GM21723 (cell line): ENCODE measurements around the gene KLHL36.
A peak's percentile ranks its signal among the peaks of the same experiment; 100 is the strongest.
"Not testable (repeated sequence)": the region's sequence is repeated elsewhere in the genome, so short reads cannot be mapped to it uniquely, and the experiment has no call there.

ENCODE experiments used
- ATAC-seq: cut with Tn5 transposase; IDR thresholded peaks from one replicate; pipeline ENCODE4 v1.9.1; 2021; ENCODE audit warnings: mild to moderate bottlenecking, moderate library complexity; ENCODE audit not compliant: unreplicated experiment

The KLHL36 gene

GRCh38 chr16:84690088-84690819 lies 41.9 kb downstream of the KLHL36 start:
- no peak for ATAC-seq

- ATAC-seq = no peak
These were observed 44.3 kb downstream of the KLHL36 start for GRCh38 chr16:84692451-84693214.

GRCh38 chr16:84693869-84694268 lies 45.6 kb downstream of the KLHL36 start:
- ATAC-seq = not testable (repeated sequence)

DNA sequence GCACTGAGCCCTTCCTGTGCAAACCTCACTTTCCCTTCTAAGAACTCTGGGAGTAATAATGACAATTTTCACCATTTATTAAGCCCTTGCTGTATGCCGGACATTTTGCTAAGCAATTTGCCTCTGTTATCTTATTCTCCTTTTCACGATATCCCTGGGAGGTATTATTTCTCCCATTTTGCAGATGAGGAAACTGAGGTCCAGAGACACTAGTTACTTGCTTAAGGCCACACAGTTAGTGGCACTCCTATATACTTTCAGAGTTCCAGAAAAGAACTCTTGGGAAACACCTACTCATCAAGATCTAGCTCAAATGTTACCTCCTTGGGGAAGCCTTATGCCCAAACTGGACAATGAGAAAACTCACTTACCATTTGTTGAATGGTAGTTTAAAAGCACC lies 46.7 kb downstream of the KLHL36 start:
- ATAC-seq = no peak

DNA sequence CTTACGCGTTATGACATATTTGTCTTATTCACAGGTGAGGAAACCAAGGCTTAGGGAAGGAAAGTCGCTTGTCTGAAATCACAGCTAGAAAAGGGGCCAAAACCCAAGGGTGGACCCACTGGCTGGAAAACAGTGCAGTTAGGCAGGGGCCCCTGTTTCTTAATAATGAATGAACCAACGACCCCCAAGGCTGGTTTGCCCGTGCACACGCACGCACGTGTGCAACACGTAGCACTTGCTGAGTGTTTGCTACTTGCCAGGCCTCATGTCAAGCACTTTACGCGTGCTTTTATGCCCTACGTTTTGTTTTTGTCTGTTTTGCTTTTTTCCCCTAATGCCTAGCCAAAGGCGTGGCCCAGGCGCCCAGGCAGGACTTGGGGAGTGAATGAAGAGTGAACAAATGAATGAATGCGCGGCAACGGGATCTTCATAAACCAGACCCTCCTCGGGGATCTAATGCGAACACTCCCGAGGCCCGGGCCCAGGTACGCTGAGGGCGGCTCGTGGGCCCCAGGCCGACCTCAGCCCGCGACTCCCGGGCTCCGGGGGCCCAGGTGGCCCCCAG lies 50.9 kb downstream of the KLHL36 start:
- no peak for ATAC-seq

- peak; percentile 75 for ATAC-seq
These were observed 51.6 kb downstream of the KLHL36 start, which contains the start of gene USP10 for GRCh38 chr16:84699712-84700445. TSS of gene USP10 (plus strand) at chr16:84700000. CDS start at chr16:84700091, 91 bp downstream.

GRCh38 chr16:84700446-84701300 lies 52.4 kb downstream of the KLHL36 start:
- ATAC-seq = peak; percentile 45

DNA sequence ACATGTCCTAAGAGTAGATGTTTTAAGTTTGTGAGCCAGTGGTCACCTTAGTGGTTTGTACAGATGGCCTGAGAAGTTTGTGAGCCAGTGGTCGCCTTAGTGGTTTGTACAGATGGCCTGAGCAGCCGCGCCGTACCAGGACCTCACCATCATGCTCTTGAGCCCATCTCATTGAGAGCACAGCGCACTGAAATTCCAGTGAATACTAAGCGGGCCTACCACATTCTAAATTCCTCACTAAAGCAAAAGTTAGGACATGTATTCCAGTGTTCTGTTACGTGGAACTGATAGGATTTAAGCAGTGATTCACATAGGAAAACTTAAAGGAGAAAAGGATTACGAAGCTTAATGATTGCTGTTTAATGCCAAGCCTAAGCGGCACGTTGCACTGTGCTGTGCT lies 55.4 kb downstream of the KLHL36 start:
- ATAC-seq = no peak

DNA sequence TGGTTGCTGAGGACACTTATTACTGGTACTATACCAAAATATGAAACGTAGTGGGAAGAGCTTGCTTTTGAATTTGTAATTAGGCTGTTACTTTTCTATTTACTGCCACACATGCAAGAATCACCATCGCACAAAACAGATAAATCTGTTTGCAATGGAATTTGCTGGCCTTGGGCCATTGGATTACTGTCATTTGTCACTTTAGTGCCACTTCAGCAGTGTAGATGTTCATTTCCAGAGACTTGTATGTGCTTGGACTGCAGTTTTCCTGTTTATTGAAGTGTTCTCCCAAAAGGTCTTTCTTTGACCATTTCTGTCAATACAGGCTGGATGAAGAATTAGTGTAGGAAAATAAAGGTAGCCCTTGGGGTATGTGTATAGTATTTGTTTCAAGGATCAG lies 55.9 kb downstream of the KLHL36 start:
- ATAC-seq = no peak

DNA sequence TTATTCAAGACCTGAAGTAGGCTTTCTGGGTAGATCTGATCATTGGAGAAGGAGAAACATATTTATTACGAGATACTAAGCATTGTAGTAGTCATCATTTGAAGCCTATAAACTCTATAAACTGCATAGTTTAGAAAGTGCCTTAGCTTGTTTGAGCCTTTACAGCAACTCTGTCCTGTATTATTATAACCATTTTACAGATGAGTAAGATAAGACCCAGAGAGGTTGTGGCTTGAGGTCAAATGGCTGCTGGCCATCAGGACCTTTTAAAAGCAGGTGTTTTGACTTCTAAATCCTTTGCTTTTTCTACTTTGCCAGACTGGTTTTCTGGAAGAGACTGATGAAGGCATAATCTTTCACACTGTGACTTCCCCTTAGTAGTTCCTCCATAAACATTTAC lies 58.5 kb downstream of the KLHL36 start:
- no peak for ATAC-seq

DNA sequence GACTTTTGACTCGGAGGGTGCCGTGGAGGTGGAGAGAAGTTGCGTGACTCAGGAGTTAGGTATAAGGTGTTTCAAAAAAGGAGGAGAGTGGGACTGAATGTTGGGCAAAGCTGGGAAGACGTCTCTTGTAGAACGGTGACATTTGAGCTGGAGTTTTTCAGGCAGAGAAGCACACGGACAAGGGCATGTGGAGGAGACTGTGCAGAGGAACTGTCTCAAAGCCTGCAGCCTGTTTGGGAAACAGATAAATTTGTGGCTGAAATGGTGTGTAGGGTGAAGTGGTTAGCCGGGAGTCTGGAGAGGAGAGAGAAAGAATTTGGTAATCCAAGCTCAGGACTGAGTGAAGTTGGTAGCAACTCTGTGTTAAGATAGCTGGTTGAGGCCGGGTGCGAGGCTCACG lies 61.3 kb downstream of the KLHL36 start:
- no peak for ATAC-seq

GRCh38 chr16:84710686-84711085 lies 62.4 kb downstream of the KLHL36 start:
- no peak for ATAC-seq
